CD1c-positive myeloid dendritic cell (primary cell): ENCODE data around the gene TRAT1.

ENCODE experiments used
- DNase-seq: peaks from one replicate; pipeline ENCODE4 v3.0.0-alpha.2; 2016; ENCODE audit errors: extremely low spot score

Gene TRAT1

DNA sequence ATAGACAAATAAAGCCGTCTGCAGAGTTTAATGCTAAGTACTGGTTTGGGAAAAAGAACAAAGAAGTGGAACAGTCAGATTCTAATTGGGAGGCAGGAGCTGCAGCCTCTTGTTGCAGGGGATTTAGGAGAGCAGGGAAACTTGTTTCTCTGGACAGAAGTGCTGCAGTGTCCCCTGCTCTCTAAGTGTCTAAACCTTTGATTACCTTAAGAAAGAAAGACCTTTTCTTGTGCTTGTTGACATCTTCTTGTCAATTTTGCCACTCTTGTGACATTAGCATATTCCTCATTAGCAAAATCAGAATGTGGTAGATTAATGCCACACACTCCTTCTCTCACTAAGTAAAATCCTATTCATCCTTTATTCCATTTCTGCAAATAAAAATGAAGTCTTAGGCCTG, 38.8 kb downstream of the TRAT1 start:
- no peak for DNase-seq

DNA sequence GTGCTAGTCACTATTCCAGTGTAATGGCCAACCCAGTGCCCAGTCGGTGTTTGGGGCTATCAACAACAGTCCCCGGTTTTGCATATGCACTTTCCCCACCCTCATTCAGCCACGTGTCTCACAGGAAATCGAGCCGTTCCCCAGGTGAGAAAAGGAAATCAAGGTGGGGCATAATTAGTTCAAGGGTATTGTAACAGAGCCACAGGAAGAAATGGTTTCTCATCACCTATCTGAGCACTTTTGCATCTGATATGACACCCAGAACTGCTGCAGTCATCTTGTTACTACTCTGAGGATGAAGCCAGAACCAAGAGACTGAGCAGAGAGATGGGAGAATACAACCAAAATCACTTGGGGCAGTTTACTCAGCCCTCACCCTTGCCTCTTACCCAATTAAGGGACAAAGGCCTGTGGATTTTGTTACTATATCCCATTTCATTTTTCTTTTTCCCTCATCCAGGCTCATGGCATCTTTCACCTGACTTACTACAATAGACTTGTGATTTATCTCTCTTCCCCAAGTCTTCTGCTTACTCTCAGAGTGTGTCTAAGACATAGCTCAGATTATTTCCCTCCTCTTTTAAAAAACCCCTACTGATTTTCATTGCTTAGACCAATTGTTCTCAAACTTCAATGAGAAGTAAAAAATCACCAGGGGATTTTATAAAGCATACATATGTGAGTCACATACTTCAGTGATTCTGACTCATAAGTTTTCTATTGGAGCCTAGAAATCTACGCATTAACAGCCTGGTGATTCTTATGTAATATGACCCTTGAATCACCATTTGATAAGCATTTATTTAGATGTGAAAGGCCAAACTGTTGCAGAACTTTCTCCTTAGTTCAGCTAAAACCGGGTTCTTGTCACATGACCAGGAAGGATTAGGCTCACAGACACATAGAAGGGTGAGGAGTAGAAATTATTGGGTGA, 40.5 kb downstream of the TRAT1 start:
- no peak for DNase-seq

DNA sequence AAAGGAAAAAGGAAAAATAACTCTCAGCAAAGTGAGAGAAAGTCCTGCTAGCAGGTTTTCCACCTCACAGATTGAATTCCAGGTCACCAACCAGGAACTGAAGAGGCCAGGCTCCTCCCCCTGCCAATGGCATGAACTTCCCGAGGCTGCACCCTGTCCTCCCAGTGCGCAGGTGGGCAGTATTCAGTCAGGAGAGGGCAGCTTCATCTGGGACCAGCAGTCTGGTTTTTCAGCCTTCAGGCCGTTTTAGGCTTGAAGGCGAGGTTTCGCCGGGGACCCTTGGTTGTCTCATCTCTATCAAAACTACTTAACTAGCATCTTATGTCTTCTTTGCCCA, 41.2 kb downstream of the TRAT1 start:
- no peak for DNase-seq

DNA sequence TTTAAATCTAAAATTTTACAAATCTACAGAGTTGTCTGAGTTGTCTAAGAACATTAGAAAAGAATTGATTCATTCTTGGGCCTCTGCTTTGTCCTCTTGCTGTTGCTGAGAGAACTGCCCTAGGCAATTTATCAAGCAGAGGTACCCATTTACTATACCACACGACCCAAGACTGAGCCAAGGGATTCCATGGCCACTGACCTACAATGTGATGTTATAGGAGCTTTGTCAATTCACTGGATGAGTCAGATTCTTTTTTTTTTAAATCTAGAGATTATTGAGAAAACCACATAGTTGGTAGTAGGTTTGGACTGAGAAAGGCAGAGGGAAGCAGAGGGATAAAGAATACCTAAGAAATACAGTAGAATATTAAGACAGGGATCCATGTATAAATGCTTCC, 55.3 kb downstream of the TRAT1 start:
- DNase-seq: no peak

DNA sequence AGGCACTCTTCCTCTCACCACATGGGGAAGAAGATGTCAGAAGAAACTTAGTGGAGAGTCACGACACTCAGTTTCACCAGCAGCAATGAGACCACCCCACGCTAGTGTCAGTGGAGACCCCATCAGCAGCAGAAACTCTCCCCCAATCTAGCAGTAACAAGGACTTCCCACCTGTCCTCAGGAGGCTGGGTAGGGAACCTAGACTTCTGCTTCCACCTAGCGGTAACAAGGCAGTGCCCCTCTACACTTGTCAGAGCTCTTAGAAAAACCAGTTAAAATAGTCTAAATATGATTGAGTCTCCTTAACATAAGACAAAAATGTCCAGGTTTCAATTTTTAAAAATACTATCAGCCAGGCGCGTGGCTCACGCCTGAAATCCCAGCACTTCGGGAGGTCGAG, 57.3 kb downstream of the TRAT1 start:
- DNase-seq: no peak

DNA sequence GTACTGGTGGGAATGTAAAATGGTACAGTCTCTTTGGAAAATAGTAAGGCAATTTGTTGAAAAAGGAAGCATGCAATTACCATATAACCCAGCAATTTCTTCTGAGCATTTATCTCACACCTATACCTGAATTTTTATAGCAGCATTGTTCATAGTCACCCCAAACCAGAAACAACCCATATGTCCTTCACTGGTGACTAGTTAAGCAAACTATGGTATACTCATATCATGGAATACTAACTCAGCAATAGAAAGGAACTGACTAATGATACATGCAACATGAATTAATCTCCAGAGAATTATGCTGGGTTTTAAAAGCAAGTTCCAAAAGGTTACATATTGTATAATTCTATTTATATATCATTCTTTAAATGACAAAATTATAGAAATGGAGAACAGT, 60.2 kb downstream of the TRAT1 start:
- no peak for DNase-seq

DNA sequence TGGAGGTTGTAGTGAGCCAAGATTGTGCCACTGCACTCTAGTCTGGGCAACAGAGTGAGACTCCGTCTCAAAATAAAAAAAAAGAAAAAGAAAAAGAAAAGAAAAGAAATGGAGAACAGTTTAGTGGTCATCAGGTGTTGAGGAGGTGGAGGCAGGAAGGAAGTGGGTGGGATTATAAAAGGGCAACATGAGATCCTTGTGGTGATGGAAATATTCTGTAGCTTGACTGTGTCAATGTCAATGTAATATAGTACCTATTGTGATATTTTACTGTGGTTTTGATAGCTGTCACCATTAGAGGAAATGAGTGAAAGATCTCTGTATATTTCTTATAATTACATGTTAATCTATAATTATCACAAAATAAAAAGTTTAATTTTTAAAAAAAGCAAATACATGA, 60.8 kb downstream of the TRAT1 start:
- DNase-seq: no peak

DNA sequence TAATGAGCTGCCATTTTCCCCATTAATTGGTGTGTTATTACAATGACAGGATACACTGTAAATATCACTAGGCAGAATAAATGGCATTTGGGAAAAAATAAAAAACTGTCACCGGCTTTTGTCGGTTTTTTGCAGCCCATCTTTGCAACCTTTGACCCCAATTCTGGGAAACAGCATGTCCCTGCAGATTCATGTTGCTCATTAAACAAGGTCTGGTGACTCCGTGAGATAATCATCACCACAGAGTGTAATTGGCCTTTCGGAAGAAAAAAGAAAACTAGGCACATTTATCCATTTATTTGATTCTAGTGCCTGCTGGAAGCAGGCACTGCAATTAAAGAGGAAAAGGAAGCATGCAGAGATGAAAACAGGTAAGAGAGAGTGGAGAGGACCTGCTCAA, 64.5 kb downstream of the TRAT1 start:
- no peak for DNase-seq

DNA sequence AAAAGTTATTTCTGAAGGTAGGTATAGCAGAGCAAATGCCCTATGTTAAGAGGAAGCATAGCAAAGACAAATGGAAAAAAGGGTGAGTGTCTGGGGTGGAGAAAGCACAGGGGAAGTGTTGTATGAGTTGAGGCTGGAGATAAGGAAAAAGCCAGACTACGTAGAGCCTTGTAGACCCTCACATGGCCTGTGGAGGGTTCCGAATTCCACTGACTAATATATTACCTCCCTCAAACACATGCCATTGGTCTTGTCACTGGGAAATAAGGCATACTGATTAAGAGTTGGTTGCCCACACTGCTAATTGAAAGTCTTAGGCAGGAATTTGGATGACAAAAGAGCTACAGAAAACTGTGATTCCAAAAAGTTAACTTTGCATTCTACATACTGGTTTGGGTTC, 65.2 kb downstream of the TRAT1 start:
- DNase-seq: no peak

DNA sequence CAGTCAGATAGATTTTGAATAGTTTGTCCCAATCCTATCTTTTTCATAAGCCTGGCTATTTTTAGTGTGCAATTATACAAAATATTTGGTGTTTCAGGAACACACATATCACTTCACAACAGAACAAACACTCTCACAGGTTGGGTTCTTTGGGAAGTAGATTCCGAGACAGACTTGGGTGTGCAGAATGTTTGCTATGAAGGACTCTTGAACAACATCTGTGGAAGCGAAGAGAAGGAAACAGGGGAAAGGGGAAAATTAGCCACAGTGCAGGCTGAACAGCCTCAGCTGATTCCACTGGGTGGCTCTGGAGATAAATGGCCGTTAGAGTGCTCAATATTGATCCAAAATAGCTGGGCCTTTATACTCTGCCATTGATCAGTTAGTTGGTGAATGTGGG, 69.2 kb downstream of the TRAT1 start:
- no peak for DNase-seq

DNA sequence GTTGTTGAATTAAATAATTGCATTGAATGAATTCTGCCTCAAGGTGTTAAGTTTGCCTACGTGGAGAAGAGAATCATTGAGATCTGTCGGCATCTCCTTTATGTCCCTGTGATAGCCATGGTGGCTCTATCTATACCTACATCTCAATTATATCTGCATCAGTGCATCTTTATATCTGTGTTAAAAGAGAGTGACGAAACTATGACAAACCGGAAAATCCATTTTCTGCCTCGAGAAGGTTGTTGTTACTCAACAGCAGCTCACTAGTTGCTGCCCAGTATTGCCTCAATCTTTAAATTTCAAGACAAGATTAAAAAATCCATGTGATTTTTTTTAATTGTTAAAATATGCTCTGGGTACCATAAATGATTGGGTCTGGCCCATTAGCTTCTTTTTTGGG, 72.4 kb downstream of the TRAT1 start:
- DNase-seq: no peak

DNA sequence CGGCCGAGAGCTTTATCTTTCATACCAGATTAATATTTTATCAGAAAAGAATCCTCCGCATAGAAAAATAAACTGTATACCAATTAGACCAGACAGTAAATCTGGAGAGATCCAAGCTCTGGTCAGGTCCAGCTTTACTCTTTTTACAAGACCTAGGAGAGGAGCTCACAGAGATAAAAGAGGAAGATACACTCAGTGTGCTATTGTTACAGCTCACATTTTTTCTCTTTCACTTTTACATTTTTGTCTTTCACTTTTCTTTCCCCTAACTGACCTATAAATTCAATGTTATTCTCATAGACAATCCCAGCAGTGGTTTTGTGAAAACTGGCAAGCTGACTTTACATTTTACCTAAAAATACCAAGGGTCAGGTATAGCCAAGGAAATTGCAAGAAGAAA, 75.3 kb downstream of the TRAT1 start:
- DNase-seq: no peak

DNA sequence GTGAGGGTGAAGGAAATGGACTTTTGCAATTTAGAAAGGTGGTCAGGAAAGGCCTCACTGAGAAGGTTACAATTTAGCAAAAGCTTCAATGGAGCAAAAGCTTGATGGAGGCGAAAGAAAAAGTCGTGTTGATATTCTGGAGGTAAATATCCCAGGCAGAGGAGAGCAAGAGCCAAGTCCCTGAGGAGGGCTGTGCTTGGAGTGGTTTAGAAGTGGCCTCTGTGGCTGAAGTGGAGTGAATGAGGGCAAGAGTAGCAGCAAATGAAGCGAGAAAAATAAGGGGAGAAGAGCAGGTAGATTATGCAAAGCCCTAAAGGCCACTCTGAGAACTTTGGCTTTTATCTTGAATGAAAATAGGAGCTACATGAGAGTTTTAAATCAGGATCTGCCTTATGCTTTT, 76.9 kb downstream of the TRAT1 start:
- no peak for DNase-seq
